ENCODE data around the gene GCNA. TPM values are rescaled to one million over a fixed set of nuclear protein-coding genes. Genes with fewer than 3 reads are reported as not detected.

The GCNA gene
- total and polyA plus RNA-seq, 10 of the 15 experiments (the other 5 are each of a cell fraction or from before 2014, with no cell fraction given) = 0.37 to 1.6 (median 0.90) TPM

- Histone ChIP-seq H3K4me3 (peak overlapping the region; percentile 69), H3K27ac (ENCODE audit: control insufficient read depth, insufficient read depth) (peak overlapping the region; percentile 90), H3K4me1 (ENCODE audit: control insufficient read depth, insufficient read depth, low read length) (peaks cover 33% of the 10 kb centered on the region), H3K79me2 (ENCODE audit: control insufficient read depth, insufficient read depth, low read length) (peaks cover 22% of the 10 kb centered on the region), H3K27me3 (replicated peaks in 1 of 2; ENCODE audit: control insufficient read depth in 2 of 2, insufficient read depth in 2 of 2, low read length in 1 of 2) (no peaks in the 10 kb centered on the region), H3K36me3 (ENCODE audit: control insufficient read depth in 2 of 2, insufficient read depth in 2 of 2, low read length in 1 of 2) (peaks cover 0 to 3% of the 10 kb centered on the region in 2 experiments; a peak in 2 of 4 replicates), H2AFZ (ENCODE audit: control insufficient read depth, low read depth, low read length) (no peak overlapping the region), H4K20me1 (ENCODE audit: control insufficient read depth, insufficient read depth) (no peaks in the 10 kb centered on the region), H3K9me3 (replicated peaks; ENCODE audit: control insufficient read depth, insufficient read depth, low read length) (no peaks in the 10 kb centered on the region; the same call in 1 of the 3 replicates), H3K4me2 (ENCODE audit: control insufficient read depth, insufficient read depth) (peak overlapping the region; percentile 80), H3K9ac (ENCODE audit: control insufficient read depth, insufficient read depth, low read length) (peak overlapping the region; percentile 72)
- WGBS (ENCODE audit: insufficient coverage, insufficient replicate concordance, low lambda C conversion rate, missing lambda C conversion rate) = 30% methylated on average over 7 of the region's 8 CpGs
- FAIRE-seq = no peak
- ChIA-PET SMC1A (ENCODE audit: uncharacterized antibody, unreplicated experiment) (interaction anchor here (0.6 to 9.3 kb wide), 8 partner anchors 18 to 107 kb away, joined by 3 to 119 read pairs (median 4); no protein-coding TSS in a partner anchor), POLR2A (interaction anchor here (0.6 to 2.4 kb wide), 7 partner anchors 15 to 133 kb away, joined by 3 to 10 read pairs (median 4); partner anchors contain the start of gene OGT), CTCF (interaction anchor here (1.5 to 3.4 kb wide), 4 partner anchors 16 to 105 kb away, joined by 4 to 24 read pairs (median 6); no protein-coding TSS in a partner anchor), RAD21 (ENCODE audit: unreplicated experiment) (interaction anchor here (0.6 to 3.8 kb wide), 8 partner anchors 16 to 83 kb away, joined by 3 to 24 read pairs (median 11); no protein-coding TSS in a partner anchor)
- ATAC-seq = peak; percentile 13
- intact Hi-C loops (cut with micrococcal nuclease; ENCODE audit: unreplicated experiment) (loop anchor here (1.0 to 5.0 kb wide), 3 partner anchors 16 to 75 kb away; no protein-coding TSS in a partner anchor), in situ Hi-C loops (cut with MboI) (loop anchor here (5.0 kb wide), 1 partner anchor 35 kb away; no protein-coding TSS in a partner anchor)
- no TSS peak for BruUV-seq (replicated peaks)
- no peak for DNase-seq (ENCODE audit: low read depth, low spot score)
- TF ChIP-seq SUZ12 (IDR thresholded peaks at IDR 0.05; ENCODE audit: unreplicated experiment) = no peak
- no peak for TF ChIP-seq FOS (IDR thresholded peaks at IDR 0.05; ENCODE audit: borderline replicate concordance, extremely low read depth, insufficient read length)
- TF ChIP-seq EP300 (IDR thresholded peaks at IDR 0.05; ENCODE audit: borderline replicate concordance in 1 of 2, control insufficient read depth in 1 of 2, low read depth in 2 of 2, low read length in 2 of 2) = no peak
- TF ChIP-seq CHD2 (IDR thresholded peaks at IDR 0.05; ENCODE audit: borderline replicate concordance, low read depth, low read length) = no peak
- TF ChIP-seq HDGF (IDR thresholded peaks at IDR 0.05) = 0 out of 2 replicates have a peak, but pooled peaks have one; percentile 22
Measured at GRCh38 chrX:71617742-71618141, 39.5 kb downstream of the GCNA start.
